Common myeloid progenitor, CD34-positive (primary cell): ENCODE data around the gene NAA60.

Experiments used
- CTCF ChIA-PET: fragments of 350-600 bp; sonication (Branson Sonifier 250); formaldehyde crosslinking; loops from one replicate; lab custom pipeline; 2021; ENCODE audit warnings: antibody characterized with exemption; lab: Charles Lee
- POLR2A ChIA-PET: fragments of 350-600 bp; sonication (Branson Sonifier 250); formaldehyde crosslinking; loops from one replicate; lab custom pipeline; 2021; ENCODE audit warnings: antibody characterized with exemption; lab: Charles Lee
- DNase-seq, 3 donors: peaks; one replicate each; pipeline versions ENCODE4 v3.0.0 to v3.0.0-alpha.2; 2013
- H3K27ac ChIP-seq, 2 experiments: 1 replicate in 1 of 2; 2 replicates in 1 of 2; pipeline ENCODE4 v1.7.0; 2013; ENCODE audit warnings: inconsistent platforms in 2 of 2, low read length in 2 of 2, mild to moderate bottlenecking in 2 of 2, low read depth in 1 of 2, moderate library complexity in 1 of 2; ENCODE audit not compliant: severe bottlenecking in 2 of 2, insufficient read depth in 1 of 2, poor library complexity in 1 of 2
- H3K27me3 ChIP-seq, 5 experiments: replicated peaks in 2 of 5; 1 replicate in 3 of 5; 2 replicates in 2 of 5; pipeline versions ENCODE4 v1.6.1 to v1.7.0; 2013; ENCODE audit warnings: low read length in 4 of 5, mild to moderate bottlenecking in 2 of 5, moderate library complexity in 2 of 5, inconsistent platforms in 1 of 5; ENCODE audit not compliant: insufficient read depth in 5 of 5, control insufficient read depth in 4 of 5
- H3K36me3 ChIP-seq, 4 experiments: 1 replicate in 2 of 4; 2 replicates in 2 of 4; pipeline versions ENCODE4 v1.6.1 to v1.7.0; 2013; ENCODE audit warnings: low read length in 3 of 4, control low read depth in 1 of 4, mild to moderate bottlenecking in 1 of 4; ENCODE audit not compliant: control insufficient read depth in 4 of 4, insufficient read depth in 4 of 4
- H3K4me1 ChIP-seq, 4 experiments: 1 replicate in 3 of 4; 2 replicates in 1 of 4; pipeline versions ENCODE4 v1.6.1 to v1.7.1; 2013; ENCODE audit warnings: low read length in 3 of 4, mild to moderate bottlenecking in 3 of 4, control low read depth in 1 of 4, inconsistent platforms in 1 of 4, moderate library complexity in 1 of 4; ENCODE audit not compliant: control insufficient read depth in 4 of 4, insufficient read depth in 4 of 4; ENCODE audit errors: control extremely low read depth in 1 of 4
- H3K4me3 ChIP-seq, 7 experiments: 1 replicate in 4 of 7; 2 replicates in 3 of 7; pipeline versions ENCODE4 v1.5.1 to v1.7.0; 2013; ENCODE audit warnings: mild to moderate bottlenecking in 7 of 7, low read length in 6 of 7, moderate library complexity in 6 of 7, inconsistent platforms in 2 of 7, low read depth in 2 of 7, control low read depth in 1 of 7; ENCODE audit not compliant: insufficient read depth in 4 of 7, control insufficient read depth in 1 of 7; ENCODE audit errors: extremely low read depth in 1 of 7
- H3K9me3 ChIP-seq, 5 experiments: 1 replicate in 4 of 5; 2 replicates in 1 of 5; pipeline versions ENCODE4 v1.6.1 to v1.7.1; 2013; ENCODE audit warnings: low read length in 4 of 5, mild to moderate bottlenecking in 2 of 5, inconsistent platforms in 1 of 5, low read depth in 1 of 5, moderate library complexity in 1 of 5; ENCODE audit not compliant: control insufficient read depth in 4 of 5, insufficient read depth in 2 of 5; ENCODE audit errors: control extremely low read depth in 1 of 5
- WGBS: methylation state at CpG from one replicate; pipeline ENCODE4 v1.1.5; 2013; ENCODE audit not compliant: insufficient coverage; 5-methylcytosine and 5-hydroxymethylcytosine counted together

Gene NAA60

DNA sequence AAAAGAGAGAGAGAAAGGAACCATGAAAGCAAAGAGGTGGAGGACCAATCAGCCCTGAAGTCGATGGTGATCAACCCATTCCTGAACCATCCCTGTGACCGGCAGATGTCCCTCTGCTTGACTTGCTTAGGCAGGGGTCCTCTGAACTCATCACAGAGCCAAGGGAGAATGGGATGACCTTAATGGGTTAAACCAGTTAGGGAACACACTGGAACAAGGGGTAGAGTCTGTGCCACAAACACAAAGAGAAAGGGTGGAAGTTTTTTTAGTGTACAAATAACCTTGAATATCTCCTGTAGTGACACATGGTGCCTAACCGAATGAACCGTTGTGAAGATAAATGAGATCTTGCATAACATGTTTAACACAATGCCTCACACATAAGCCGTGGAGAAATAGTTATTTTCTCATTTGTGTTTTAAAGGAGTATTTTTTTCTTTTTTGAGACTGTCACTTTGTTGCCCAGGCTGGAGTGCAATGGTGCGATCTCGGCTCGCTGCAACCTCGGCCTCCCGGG, 11.2 kb downstream of the NAA60 start:
- 98% methylated on average over 8 of the region's 10 CpGs for WGBS
- POLR2A ChIA-PET, result no interaction called here
- CTCF ChIA-PET, result interaction anchor here (1.6 kb wide), 1 partner anchor 13 kb away, joined by 5 read pairs; no protein-coding TSS in a partner anchor

GRCh38 chr16:3457434-3458252, 14.2 kb downstream of the NAA60 start:
- H3K4me3 ChIP-seq, result peak overlapping the region; percentile 66 to 97 (median 85)
- H3K27ac ChIP-seq, result peak overlapping the region; percentile 77 to 92
- DNase-seq, result peak; percentile 94 to 96 (median 96)
- POLR2A ChIA-PET, result interaction anchor here (0.5 to 2.7 kb wide), 8 partner anchors 14 to 329 kb away, joined by 3 to 11 read pairs (median 4); partner anchors contain the start of genes NAA60, TIGD7, ZNF174 and ZNF263
- H3K27me3 ChIP-seq, result no peaks in the 10 kb centered on the region
- no peaks in the 10 kb centered on the region for H3K36me3 ChIP-seq
- CTCF ChIA-PET, result interaction anchor here (0.5 to 1.8 kb wide), 7 partner anchors 20 to 328 kb away, joined by 3 to 6 read pairs (median 3); partner anchors contain the start of genes ZNF174, ZNF263 and ZSCAN32
- H3K4me1 ChIP-seq, result peaks cover 19 to 55% (median 52%) of the 10 kb centered on the region in 4 experiments
- WGBS, result 2% methylated on average over 62 of the region's 83 CpGs
- H3K9me3 ChIP-seq, result no peaks in the 10 kb centered on the region

More for the DNA sequence above, 11.2 kb downstream of the NAA60 start:
- Histone ChIP-seq H3K27ac (no peak overlapping the region), H3K27me3 (no peaks in the 10 kb centered on the region), H3K9me3 (no peaks in the 10 kb centered on the region), H3K36me3 (peaks cover 2 to 4% (median 3%) of the 10 kb centered on the region in 4 experiments), H3K4me1 (peaks cover 13 to 40% (median 36%) of the 10 kb centered on the region in 4 experiments), H3K4me3 (no peak overlapping the region)
- peak in 1 of 3 donors; percentile 7 for DNase-seq

- ChIA-PET POLR2A (interaction anchor here (1.3 to 2.7 kb wide), 3 partner anchors 14 to 175 kb away, joined by 4 to 11 read pairs (median 8); partner anchors contain the start of genes NAA60, TIGD7, ZNF263 and ZNF597), CTCF (interaction anchor here (0.7 to 1.8 kb wide), 2 partner anchors 175 to 194 kb away, joined by 3 to 6 read pairs; partner anchors contain the start of gene ZNF263)
- DNase-seq, result no peak
Measured at GRCh38 chr16:3458278-3458851, 14.9 kb downstream of the NAA60 start.

GRCh38 chr16:3458852-3459361, 15.4 kb downstream of the NAA60 start:
- WGBS, result 16% methylated on average over 9 of the region's 10 CpGs
- DNase-seq, result peak in 1 of 3 donors; percentile 19
- peaks cover 19 to 57% (median 54%) of the 10 kb centered on the region in 4 experiments for H3K4me1 ChIP-seq
- peak overlapping the region; percentile 62 to 92 for H3K27ac ChIP-seq
- ChIA-PET POLR2A (no interaction called here), CTCF (interaction anchor here (0.7 kb wide), 1 partner anchor 194 kb away, joined by 3 read pairs; no protein-coding TSS in a partner anchor)
- H3K36me3 ChIP-seq, result no peaks in the 10 kb centered on the region
- H3K9me3 ChIP-seq, result no peaks in the 10 kb centered on the region
- peak overlapping the region; percentile 66 to 97 (median 85) for H3K4me3 ChIP-seq
- H3K27me3 ChIP-seq, result no peaks in the 10 kb centered on the region

More at GRCh38 chr16:3458278-3458851, 14.9 kb downstream of the NAA60 start:
- under 1% methylated on average over 38 of the region's 47 CpGs for WGBS
- Histone ChIP-seq H3K36me3 (no peaks in the 10 kb centered on the region), H3K4me1 (peaks cover 19 to 55% (median 52%) of the 10 kb centered on the region in 4 experiments), H3K9me3 (no peaks in the 10 kb centered on the region), H3K27ac (peak overlapping the region; percentile 62 to 92), H3K27me3 (no peaks in the 10 kb centered on the region), H3K4me3 (peak overlapping the region; percentile 66 to 97 (median 85))

DNA sequence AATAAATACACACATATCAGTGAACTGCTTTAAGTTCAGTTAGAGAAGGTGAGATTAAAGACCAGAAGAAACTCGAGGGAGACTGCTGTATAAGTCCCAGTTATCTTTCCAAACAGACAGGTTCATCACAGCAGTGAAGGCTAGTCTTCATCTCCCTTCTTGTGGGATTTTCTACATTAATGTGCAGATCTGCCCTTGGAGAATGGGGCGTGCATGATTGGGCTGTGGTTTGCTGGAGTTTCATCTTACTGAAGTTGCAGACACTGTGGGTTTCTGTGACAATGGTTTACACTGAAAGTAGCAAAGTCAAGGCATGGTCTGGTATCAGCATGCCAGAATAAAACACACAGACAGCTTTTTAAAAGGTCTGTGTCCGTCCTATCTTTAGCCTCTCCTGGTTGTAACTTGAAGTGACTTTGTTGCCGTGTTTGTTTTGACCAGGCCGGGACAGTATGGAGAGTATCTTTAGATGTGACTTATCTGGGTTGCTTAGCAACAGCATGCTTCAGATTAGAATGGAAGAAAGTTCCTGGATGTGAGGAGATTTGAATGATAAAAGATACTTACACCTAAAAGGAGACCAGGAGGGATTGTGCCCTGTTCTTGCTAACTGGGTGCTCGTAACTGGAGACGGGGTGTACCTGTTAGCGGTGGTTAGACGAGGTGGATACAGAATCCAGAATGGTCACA, 16.1 kb downstream of the NAA60 start:
- peak in 2 of 3 donors; percentile 24 to 49 for DNase-seq
- Histone ChIP-seq H3K9me3 (no peaks in the 10 kb centered on the region), H3K4me1 (peaks cover 19 to 63% (median 59%) of the 10 kb centered on the region in 4 experiments), H3K27ac (no peak overlapping the region), H3K36me3 (no peaks in the 10 kb centered on the region), H3K27me3 (no peaks in the 10 kb centered on the region), H3K4me3 (peak overlapping the region in 4 of 7 experiments; percentile 82 to 97 (median 93))
- CTCF ChIA-PET, result interaction anchor here (0.5 kb wide), 1 partner anchor 190 kb away, joined by 3 read pairs; no protein-coding TSS in a partner anchor
- WGBS, result 90% methylated on average over 9 of the region's 9 CpGs
- POLR2A ChIA-PET, result no interaction called here

- H3K27ac ChIP-seq, result no peak overlapping the region
- H3K4me1 ChIP-seq, result peaks cover 19 to 63% (median 60%) of the 10 kb centered on the region in 4 experiments
- H3K4me3 ChIP-seq, result no peak overlapping the region
Measured at GRCh38 chr16:3460121-3460520, 16.6 kb downstream of the NAA60 start.

More at GRCh38 chr16:3460121-3460520, 16.6 kb downstream of the NAA60 start:
- CTCF ChIA-PET, result interaction anchor here (0.5 to 1.3 kb wide), 4 partner anchors 15 to 294 kb away, joined by 3 to 4 read pairs (median 3); no protein-coding TSS in a partner anchor
- H3K27me3 ChIP-seq, result no peaks in the 10 kb centered on the region
- POLR2A ChIA-PET, result no interaction called here
- no peaks in the 10 kb centered on the region for H3K36me3 ChIP-seq
- no peaks in the 10 kb centered on the region for H3K9me3 ChIP-seq
- WGBS, result 100% methylated on average over 3 of the region's 7 CpGs
- no peak for DNase-seq
